ENCODE measurements around the gene PIAS4. TPM values are rescaled to one million over a fixed set of nuclear protein-coding genes. Genes with fewer than 3 reads are reported as not detected.

Gene PIAS4
- total and polyA plus RNA-seq, 9 of the 15 experiments (the other 6 are each of a cell fraction or from before 2014, with no cell fraction given): 0.27 to 34.9 (median 14.4) TPM

DNA sequence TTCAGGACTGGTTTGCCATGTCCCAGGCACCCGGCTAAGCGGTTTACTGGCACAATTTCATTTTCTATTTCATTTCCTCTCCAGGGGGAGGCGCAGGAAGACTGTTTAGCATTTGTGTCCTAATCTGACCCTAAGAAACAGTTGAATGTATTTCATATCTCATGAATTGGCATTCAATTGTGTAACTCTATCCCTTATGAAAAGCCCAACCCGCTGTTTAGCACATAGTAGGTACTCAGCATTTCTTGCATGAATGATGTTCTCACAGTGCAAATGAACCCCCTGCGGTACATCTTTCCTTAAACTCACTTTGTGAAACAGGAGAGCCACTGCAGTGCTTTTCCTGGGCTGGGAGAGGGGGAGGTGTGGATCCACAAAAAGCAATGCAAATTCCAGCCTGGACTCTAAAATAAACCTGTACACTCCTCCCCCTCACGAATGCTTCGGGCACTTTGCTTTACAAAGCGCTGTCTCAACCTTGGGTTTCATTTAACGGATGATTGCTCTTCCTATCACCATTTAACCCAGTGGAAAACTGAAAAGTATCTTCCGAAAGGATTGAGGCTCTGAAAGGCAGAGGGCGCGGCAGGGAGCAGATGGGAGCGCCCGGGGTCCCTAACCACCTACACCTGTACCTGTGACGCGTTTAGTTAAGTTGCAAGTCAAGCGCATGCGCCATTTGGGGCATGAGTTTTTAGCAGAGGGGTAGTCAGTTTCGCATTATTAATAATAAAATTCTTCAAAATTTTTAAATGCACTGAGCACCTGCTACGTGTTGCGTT is 21.1 kb upstream of the PIAS4 start (continued):
- TF ChIP-seq, protein P1, sequence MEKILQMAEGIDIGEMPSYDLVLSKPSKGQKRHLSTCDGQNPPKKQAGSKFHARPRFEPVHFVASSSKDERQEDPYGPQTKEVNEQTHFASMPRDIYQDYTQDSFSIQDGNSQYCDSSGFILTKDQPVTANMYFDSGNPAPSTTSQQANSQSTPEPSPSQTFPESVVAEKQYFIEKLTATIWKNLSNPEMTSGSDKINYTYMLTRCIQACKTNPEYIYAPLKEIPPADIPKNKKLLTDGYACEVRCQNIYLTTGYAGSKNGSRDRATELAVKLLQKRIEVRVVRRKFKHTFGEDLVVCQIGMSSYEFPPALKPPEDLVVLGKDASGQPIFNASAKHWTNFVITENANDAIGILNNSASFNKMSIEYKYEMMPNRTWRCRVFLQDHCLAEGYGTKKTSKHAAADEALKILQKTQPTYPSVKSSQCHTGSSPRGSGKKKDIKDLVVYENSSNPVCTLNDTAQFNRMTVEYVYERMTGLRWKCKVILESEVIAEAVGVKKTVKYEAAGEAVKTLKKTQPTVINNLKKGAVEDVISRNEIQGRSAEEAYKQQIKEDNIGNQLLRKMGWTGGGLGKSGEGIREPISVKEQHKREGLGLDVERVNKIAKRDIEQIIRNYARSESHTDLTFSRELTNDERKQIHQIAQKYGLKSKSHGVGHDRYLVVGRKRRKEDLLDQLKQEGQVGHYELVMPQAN (IDR thresholded peaks at IDR 0.05; ENCODE audit: borderline replicate concordance): no peak
- TF ChIP-seq ZNF197 (CRISPR knock-in tag; IDR thresholded peaks at IDR 0.05; ENCODE audit: low read depth) (no peak), PPARD (CRISPR knock-in tag; IDR thresholded peaks at IDR 0.05) (no peak), GTF2B (IDR thresholded peaks at IDR 0.05; ENCODE audit: extremely low read depth, insufficient read length) (no peak), PHF21A (IDR thresholded peaks at IDR 0.05; ENCODE audit: borderline replicate concordance, low read depth) (no peak), KLF16 (IDR thresholded peaks at IDR 0.05) (0 out of 2 replicates have a peak, but pooled peaks have one; percentile 10), CEBPZ (IDR thresholded peaks at IDR 0.05; ENCODE audit: borderline replicate concordance, low read depth, low read length) (no peak), RNF2 (IDR thresholded peaks at IDR 0.05) (peak; percentile 46; the same call in 1 of the 2 replicates), CEBPG (CRISPR knock-in tag; IDR thresholded peaks at IDR 0.05) (0 out of 2 replicates have a peak, but pooled peaks have one; percentile 33), CEBPG (tag; conservative IDR thresholded peaks at IDR 0.05 in 1 of 2, IDR thresholded peaks at IDR 0.05 in 1 of 2) (peak in 1 of 2 experiments; percentile 52; a peak in 1 of 4 replicates), RBBP5 (IDR thresholded peaks at IDR 0.05; ENCODE audit: borderline replicate concordance, insufficient read depth, low read length, poor library complexity, severe bottlenecking) (peak; percentile 63), LEF1 (IDR thresholded peaks at IDR 0.05) (peak; percentile 75), THRB (CRISPR knock-in tag; conservative IDR thresholded peaks at IDR 0.05) (0 out of 2 replicates have a peak, but pooled peaks have one; percentile 11), ELF1 (tag; IDR thresholded peaks at IDR 0.05) (peak; percentile 26; the same call in 1 of the 2 replicates), ATF1 (CRISPR knock-in tag; IDR thresholded peaks at IDR 0.05) (no peak), ATF1 (tag; IDR thresholded peaks at IDR 0.05) (no peak), EP400 (IDR thresholded peaks at IDR 0.05) (peak; percentile 34; the same call in 1 of the 2 replicates), ZNF3 (CRISPR knock-in tag; IDR thresholded peaks at IDR 0.05) (no peak), ZC3H8 (IDR thresholded peaks at IDR 0.05) (no peak), STAT5A (IDR thresholded peaks at IDR 0.05; ENCODE audit: borderline replicate concordance, low read length) (no peak), KAT7 (CRISPR knock-in tag; IDR thresholded peaks at IDR 0.05; ENCODE audit: borderline replicate concordance) (peak; percentile 37; the same call in 1 of the 2 replicates)
